Upper lobe of left lung (tissue), 6 donors: ENCODE data around the gene CHST11. TPM values are rescaled to one million over a fixed set of nuclear protein-coding genes. Genes with fewer than 3 reads are reported as not detected.

ENCODE experiments used
- ATAC-seq, 2 donors: fragments of 200-7000 bp; cut with Tn5 transposase; one replicate each; pipeline ENCODE4 v1.9.1; 2022; ENCODE audit warnings: mild to moderate bottlenecking in 2 of 2, moderate library complexity in 2 of 2; ENCODE audit not compliant: low FRiP score in 2 of 2
- DNase-seq, 2 donors: peaks; one replicate each; pipeline ENCODE4 v3.0.0-alpha.2; 2019 to 2020
- H3K27ac ChIP-seq, 4 donors: fragments of 200-600 bp; sonication (generic); one replicate each; pipeline ENCODE4 v1.5.1; 2016 to 2019
- H3K27me3 ChIP-seq, 4 donors: fragments of 200-600 bp; sonication (generic); one replicate each; pipeline ENCODE4 v1.5.1; 2017 to 2019
- H3K36me3 ChIP-seq, 4 donors: fragments of 200-600 bp; sonication (generic); one replicate each; pipeline ENCODE4 v1.5.1; 2016 to 2019
- H3K4me1 ChIP-seq, 4 donors: fragments of 200-600 bp; sonication (generic); one replicate each; pipeline ENCODE4 v1.5.1; 2018 to 2019
- H3K4me3 ChIP-seq, 4 donors: fragments of 200-600 bp; sonication (generic); one replicate each; pipeline ENCODE4 v1.5.1; 2017 to 2019; ENCODE audit warnings: mild to moderate bottlenecking in 2 of 4, moderate library complexity in 1 of 4
- H3K9me3 ChIP-seq, 4 donors: fragments of 200-600 bp; sonication (generic); one replicate each; pipeline ENCODE4 v1.5.1; 2018 to 2019
- EP300 ChIP-seq, 4 donors: sonication (generic); formaldehyde crosslinking; IDR thresholded peaks; one replicate each; pipeline ENCODE4 v1.5.1; 2017; ENCODE audit warnings: antibody characterized with exemption in 4 of 4, control low read depth in 2 of 4
- POLR2A ChIP-seq, 4 donors: fragments of 450-650 bp; IDR thresholded peaks; one replicate each; pipeline ENCODE4 v1.5.1; 2016 to 2017; ENCODE audit warnings: antibody characterized with exemption in 4 of 4, mild to moderate bottlenecking in 2 of 4
- POLR2AphosphoS5 ChIP-seq, 2 donors: sonication (generic); formaldehyde crosslinking; IDR thresholded peaks; one replicate each; pipeline ENCODE4 v1.5.1; 2017; ENCODE audit warnings: antibody characterized with exemption in 2 of 2
- WGBS, 2 donors: methylation state at CpG; one replicate each; pipeline ENCODE4 v1.1.5; 2017 to 2018; 5-methylcytosine and 5-hydroxymethylcytosine counted together
- total RNA-seq, 6 donors: library from RNA; depleted of rRNA in 4 of 6; stranded (reverse); fragments of >200 nt in 4 of 6; gene quantifications; one replicate each; pipeline versions ENCODE4 v1.1.0 to v1.2.1, GENCODE V29; 2016 to 2021
- TF ChIP-seq, protein P1 (sequence below), 6 experiments: fragments of 450-650 bp in 4 of 6; fragments of 200-600 bp in 2 of 6; sonication (generic) in 2 of 6; IDR thresholded peaks; one replicate each; pipeline ENCODE4 v1.5.1; 2016 to 2019; ENCODE audit warnings: antibody characterized with exemption in 6 of 6
- donor health status: DM: no; HTN: no; CAD: no; lungs with moderate emphysema.
- donor health status: DM: no; HTN: yes; CAD: no; lungs with severe emphysema.

Gene CHST11
- total RNA-seq, 6 donors from 2014 or later = 40.4 to 234 (median 58.4) TPM

DNA sequence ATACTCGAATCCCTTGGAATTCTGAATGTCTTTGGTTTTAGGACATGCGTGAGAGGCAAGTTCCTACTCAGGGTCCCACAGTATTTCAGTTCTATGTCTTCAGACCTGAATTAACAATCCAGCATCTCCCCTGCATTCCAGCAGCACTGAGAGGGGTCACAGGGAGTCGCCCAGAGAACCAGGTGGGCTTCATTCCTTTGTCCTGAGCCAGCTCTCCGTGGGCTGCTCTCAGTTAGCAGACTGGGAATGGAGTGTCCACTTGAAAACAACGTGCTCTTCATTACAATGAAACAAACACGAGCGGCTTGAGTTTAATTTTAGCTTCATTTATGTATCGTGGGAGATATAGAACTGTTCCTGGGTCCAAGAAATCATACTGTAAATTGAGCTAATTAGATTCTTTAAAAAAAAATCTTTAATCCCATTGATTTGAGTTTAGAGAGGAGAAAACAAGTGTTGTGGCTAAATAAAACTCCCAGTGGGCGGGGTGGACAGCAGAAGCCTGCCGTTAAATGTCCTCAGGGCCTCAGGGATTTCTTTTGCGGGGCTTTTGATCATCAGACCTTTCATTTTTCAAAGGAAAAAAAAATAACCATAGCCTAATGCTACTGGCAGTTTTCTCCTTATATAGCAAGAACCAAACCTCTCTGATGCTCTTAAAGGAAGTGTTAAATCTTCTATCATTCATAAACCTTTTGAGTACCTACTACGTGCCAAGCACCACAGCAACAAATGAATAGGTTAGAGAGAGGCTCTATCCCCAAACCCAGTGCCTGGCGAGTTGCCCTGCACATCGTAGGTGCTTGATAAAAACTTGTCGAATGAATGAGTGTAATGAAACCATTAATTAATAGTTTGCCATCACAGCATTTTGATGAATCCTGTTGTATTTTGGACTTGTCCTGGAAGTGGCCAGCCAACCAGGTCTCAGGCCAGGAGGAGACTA lies 140.4 kb downstream of the CHST11 start:
- ATAC-seq (no peak), DNase-seq (no peak)
- Histone ChIP-seq H3K36me3 (no peaks in the 10 kb centered on the region), H3K4me1 (peaks cover 7 to 21% (median 14%) of the 10 kb centered on the region in 4 donors), H3K4me3 (no peak overlapping the region), H3K9me3 (no peaks in the 10 kb centered on the region), H3K27ac (no peak overlapping the region), H3K27me3 (no peaks in the 10 kb centered on the region)
- TF ChIP-seq POLR2AphosphoS5 (IDR thresholded peaks at IDR 0.05) (no peak), EP300 (IDR thresholded peaks at IDR 0.05) (no peak), POLR2A (IDR thresholded peaks at IDR 0.05) (no peak)
- TF ChIP-seq, protein P1, sequence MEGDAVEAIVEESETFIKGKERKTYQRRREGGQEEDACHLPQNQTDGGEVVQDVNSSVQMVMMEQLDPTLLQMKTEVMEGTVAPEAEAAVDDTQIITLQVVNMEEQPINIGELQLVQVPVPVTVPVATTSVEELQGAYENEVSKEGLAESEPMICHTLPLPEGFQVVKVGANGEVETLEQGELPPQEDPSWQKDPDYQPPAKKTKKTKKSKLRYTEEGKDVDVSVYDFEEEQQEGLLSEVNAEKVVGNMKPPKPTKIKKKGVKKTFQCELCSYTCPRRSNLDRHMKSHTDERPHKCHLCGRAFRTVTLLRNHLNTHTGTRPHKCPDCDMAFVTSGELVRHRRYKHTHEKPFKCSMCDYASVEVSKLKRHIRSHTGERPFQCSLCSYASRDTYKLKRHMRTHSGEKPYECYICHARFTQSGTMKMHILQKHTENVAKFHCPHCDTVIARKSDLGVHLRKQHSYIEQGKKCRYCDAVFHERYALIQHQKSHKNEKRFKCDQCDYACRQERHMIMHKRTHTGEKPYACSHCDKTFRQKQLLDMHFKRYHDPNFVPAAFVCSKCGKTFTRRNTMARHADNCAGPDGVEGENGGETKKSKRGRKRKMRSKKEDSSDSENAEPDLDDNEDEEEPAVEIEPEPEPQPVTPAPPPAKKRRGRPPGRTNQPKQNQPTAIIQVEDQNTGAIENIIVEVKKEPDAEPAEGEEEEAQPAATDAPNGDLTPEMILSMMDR (IDR thresholded peaks at IDR 0.05) = no peak
- WGBS, 2 donors = 78 to 79% methylated on average over 15 of the region's 15 CpGs

- H3K27me3 ChIP-seq = no peaks in the 10 kb centered on the region
- DNase-seq = no peak
- WGBS, 2 donors = 68 to 69% methylated on average over 15 of the region's 15 CpGs
- ATAC-seq = no peak
- H3K4me1 ChIP-seq = peaks cover 15 to 35% (median 21%) of the 10 kb centered on the region in 4 donors
- no peak overlapping the region for H3K4me3 ChIP-seq
- TF ChIP-seq EP300 (IDR thresholded peaks at IDR 0.05) (no peak), POLR2A (IDR thresholded peaks at IDR 0.05) (no peak), POLR2AphosphoS5 (IDR thresholded peaks at IDR 0.05) (no peak)
- TF ChIP-seq, protein P1 (IDR thresholded peaks at IDR 0.05) = no peak
- no peaks in the 10 kb centered on the region for H3K36me3 ChIP-seq
- H3K27ac ChIP-seq = no peak overlapping the region
- no peaks in the 10 kb centered on the region for H3K9me3 ChIP-seq
Measured at GRCh38 chr12:104598342-104599271, 141.9 kb downstream of the CHST11 start.

- 89 to 90% methylated on average over 16 of the region's 16 CpGs for WGBS, 2 donors
- H3K4me1 ChIP-seq = peaks cover 24 to 43% (median 30%) of the 10 kb centered on the region in 4 donors
- DNase-seq = no peak
Measured at GRCh38 chr12:104599272-104600035, 142.7 kb downstream of the CHST11 start.

More at GRCh38 chr12:104599272-104600035, 142.7 kb downstream of the CHST11 start:
- TF ChIP-seq, protein P1 (IDR thresholded peaks at IDR 0.05) = no peak
- no peak for TF ChIP-seq POLR2A (IDR thresholded peaks at IDR 0.05)
- TF ChIP-seq POLR2AphosphoS5 (IDR thresholded peaks at IDR 0.05) = no peak
- no peak for TF ChIP-seq EP300 (IDR thresholded peaks at IDR 0.05)
- no peaks in the 10 kb centered on the region for H3K36me3 ChIP-seq
- no peak overlapping the region for H3K27ac ChIP-seq
- no peaks in the 10 kb centered on the region for H3K9me3 ChIP-seq
- no peaks in the 10 kb centered on the region for H3K27me3 ChIP-seq
- no peak overlapping the region for H3K4me3 ChIP-seq
- ATAC-seq = no peak
